Measurements from ENCODE around the gene ARHGEF11. TPM values are rescaled to one million over a fixed set of nuclear protein-coding genes. Genes with fewer than 3 reads are reported as not detected.

Gene ARHGEF11
- total and polyA plus RNA-seq, 9 of the 15 experiments (the other 6 are each of a cell fraction or from before 2014, with no cell fraction given), result 0.14 to 15.5 (median 9.0) TPM

DNA sequence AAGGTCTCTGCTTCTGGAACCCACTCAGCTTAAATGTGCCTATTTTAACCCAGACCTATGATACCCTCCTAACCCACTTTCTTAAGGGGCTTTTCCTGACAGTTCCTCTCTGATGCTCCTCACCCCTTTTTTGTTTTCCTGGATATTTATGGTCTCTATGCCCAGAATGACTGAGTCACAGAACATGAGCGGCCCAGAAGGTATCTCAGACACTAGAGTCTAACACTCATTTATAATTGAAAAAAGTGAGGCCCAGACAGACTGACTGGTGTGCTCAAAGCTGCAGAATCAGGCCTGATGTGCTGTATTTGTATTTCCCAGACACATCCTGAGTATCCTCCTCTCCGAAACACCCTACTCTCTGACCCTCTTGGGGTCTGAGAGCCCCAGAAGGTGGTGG lies 81.1 kb downstream of the ARHGEF11 start:
- Histone ChIP-seq H3K27me3 (ENCODE audit: control insufficient read depth in 2 of 2, insufficient read depth in 2 of 2, low read length in 2 of 2) (no peaks in the 10 kb centered on the region), H3K36me3 (ENCODE audit: control insufficient read depth, insufficient read depth, low read length) (peaks cover 33% of the 10 kb centered on the region; the same call in 2 of the 3 replicates), H3K9ac (ENCODE audit: insufficient read depth in 1 of 2, low read depth in 2 of 2, low read length in 2 of 2) (no peak overlapping the region), H3K79me2 (ENCODE audit: control insufficient read depth, insufficient read depth, low read length) (no peaks in the 10 kb centered on the region), H2AFZ (ENCODE audit: low read depth, low read length) (no peak overlapping the region), H3K9me1 (ENCODE audit: control insufficient read depth, insufficient read depth, low read length) (no peaks in the 10 kb centered on the region), H3K4me3 (no peak overlapping the region), H3K4me2 (ENCODE audit: insufficient read depth, low read length) (no peak overlapping the region), H3K4me1 (replicated peaks in 1 of 2; ENCODE audit: control insufficient read depth in 2 of 2, insufficient read depth in 2 of 2, low read length in 2 of 2) (peaks cover 0 to 12% of the 10 kb centered on the region in 2 experiments; a peak in 4 of 5 replicates), H3K27ac (ENCODE audit: extremely low read depth, low read depth, low read length) (no peak overlapping the region), H4K20me1 (replicated peaks; ENCODE audit: control insufficient read depth, insufficient read depth, low read length) (no peaks in the 10 kb centered on the region), H3K9me3 (replicated peaks; ENCODE audit: control insufficient read depth, insufficient read depth, low read depth, low read length) (no peaks in the 10 kb centered on the region)
- intact Hi-C loops (cut with micrococcal nuclease) (no loop called here), in situ Hi-C loops (cut with MboI) (no loop called here)
- 88% methylated on average over 2 of the region's 2 CpGs for WGBS (ENCODE audit: insufficient coverage, low coverage, missing lambda C conversion rate)
- ChIA-PET CTCF (ENCODE audit: low intra/inter-chr PET ratio) (no interaction called here), POLR2A (interaction anchor here (1.0 to 2.2 kb wide), 2 partner anchors 17 to 29 kb away, joined by 4 to 8 read pairs; no protein-coding TSS in a partner anchor)
- ATAC-seq (no peak), DNase-seq (ENCODE audit: extremely low read depth in 1 of 4, low spot score in 3 of 4) (no peak), FAIRE-seq (no peak)
- no peak for TF ChIP-seq FOSL1 (tag; conservative IDR thresholded peaks at IDR 0.05)
- BruUV-seq (replicated peaks), result no TSS peak

DNA sequence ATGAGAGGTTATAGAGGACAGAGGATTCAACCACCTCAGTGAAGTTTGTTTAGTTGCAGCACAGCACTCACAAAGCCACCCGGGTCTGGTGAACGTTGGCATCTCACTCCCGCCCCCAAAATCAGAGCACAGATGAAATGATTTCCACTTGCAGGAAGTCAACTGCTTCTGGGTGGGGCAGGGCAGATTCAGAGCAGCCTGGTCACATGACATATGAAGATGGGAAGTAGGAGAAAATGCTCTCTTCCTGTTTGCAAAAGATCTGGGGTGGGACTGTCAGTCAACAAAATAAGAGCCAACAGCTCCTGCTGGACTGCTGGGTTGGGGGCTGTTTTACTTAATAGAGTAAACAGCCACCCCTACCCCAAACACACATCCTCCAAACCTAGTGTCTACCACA lies 81.9 kb downstream of the ARHGEF11 start:
- peaks cover 32% of the 10 kb centered on the region; the same call in 2 of the 3 replicates for H3K36me3 ChIP-seq (ENCODE audit: control insufficient read depth, insufficient read depth, low read length)
- H3K27ac ChIP-seq (ENCODE audit: extremely low read depth, low read depth, low read length), result no peak overlapping the region
- 58% methylated on average over 3 of the region's 3 CpGs for WGBS (ENCODE audit: insufficient coverage, low coverage, missing lambda C conversion rate)
- in situ Hi-C loops (cut with MboI) (no loop called here), intact Hi-C loops (cut with micrococcal nuclease) (no loop called here)
- peak; percentile 56 for ATAC-seq
- no peak overlapping the region for H2AFZ ChIP-seq (ENCODE audit: low read depth, low read length)
- DNase-seq (ENCODE audit: extremely low read depth in 1 of 4, low spot score in 3 of 4), result peak in 1 of 4 experiments; percentile 22
- BruUV-seq (replicated peaks), result no TSS peak
- peak; percentile 60 for FAIRE-seq
- POLR2A ChIA-PET, result interaction anchor here (2.2 kb wide), 1 partner anchor 30 kb away, joined by 8 read pairs; no protein-coding TSS in a partner anchor
- CTCF ChIA-PET (ENCODE audit: low intra/inter-chr PET ratio), result no interaction called here
- H4K20me1 ChIP-seq (replicated peaks; ENCODE audit: control insufficient read depth, insufficient read depth, low read length), result no peaks in the 10 kb centered on the region
- H3K4me1 ChIP-seq (replicated peaks in 1 of 2; ENCODE audit: control insufficient read depth in 2 of 2, insufficient read depth in 2 of 2, low read length in 2 of 2), result peaks cover 6 to 21% of the 10 kb centered on the region in 2 experiments
- H3K9ac ChIP-seq (ENCODE audit: insufficient read depth in 1 of 2, low read depth in 2 of 2, low read length in 2 of 2), result no peak overlapping the region
- H3K27me3 ChIP-seq (ENCODE audit: control insufficient read depth in 2 of 2, insufficient read depth in 2 of 2, low read length in 2 of 2), result no peaks in the 10 kb centered on the region
- no peaks in the 10 kb centered on the region for H3K9me1 ChIP-seq (ENCODE audit: control insufficient read depth, insufficient read depth, low read length)
- no peaks in the 10 kb centered on the region for H3K79me2 ChIP-seq (ENCODE audit: control insufficient read depth, insufficient read depth, low read length)
- no peaks in the 10 kb centered on the region for H3K9me3 ChIP-seq (replicated peaks; ENCODE audit: control insufficient read depth, insufficient read depth, low read depth, low read length)
- no peak overlapping the region for H3K4me2 ChIP-seq (ENCODE audit: insufficient read depth, low read length)
- H3K4me3 ChIP-seq, result no peak overlapping the region
- TF ChIP-seq, protein P1, sequence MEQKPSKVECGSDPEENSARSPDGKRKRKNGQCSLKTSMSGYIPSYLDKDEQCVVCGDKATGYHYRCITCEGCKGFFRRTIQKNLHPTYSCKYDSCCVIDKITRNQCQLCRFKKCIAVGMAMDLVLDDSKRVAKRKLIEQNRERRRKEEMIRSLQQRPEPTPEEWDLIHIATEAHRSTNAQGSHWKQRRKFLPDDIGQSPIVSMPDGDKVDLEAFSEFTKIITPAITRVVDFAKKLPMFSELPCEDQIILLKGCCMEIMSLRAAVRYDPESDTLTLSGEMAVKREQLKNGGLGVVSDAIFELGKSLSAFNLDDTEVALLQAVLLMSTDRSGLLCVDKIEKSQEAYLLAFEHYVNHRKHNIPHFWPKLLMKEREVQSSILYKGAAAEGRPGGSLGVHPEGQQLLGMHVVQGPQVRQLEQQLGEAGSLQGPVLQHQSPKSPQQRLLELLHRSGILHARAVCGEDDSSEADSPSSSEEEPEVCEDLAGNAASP (IDR thresholded peaks at IDR 0.05), result no peak
- TF ChIP-seq, protein P2, sequence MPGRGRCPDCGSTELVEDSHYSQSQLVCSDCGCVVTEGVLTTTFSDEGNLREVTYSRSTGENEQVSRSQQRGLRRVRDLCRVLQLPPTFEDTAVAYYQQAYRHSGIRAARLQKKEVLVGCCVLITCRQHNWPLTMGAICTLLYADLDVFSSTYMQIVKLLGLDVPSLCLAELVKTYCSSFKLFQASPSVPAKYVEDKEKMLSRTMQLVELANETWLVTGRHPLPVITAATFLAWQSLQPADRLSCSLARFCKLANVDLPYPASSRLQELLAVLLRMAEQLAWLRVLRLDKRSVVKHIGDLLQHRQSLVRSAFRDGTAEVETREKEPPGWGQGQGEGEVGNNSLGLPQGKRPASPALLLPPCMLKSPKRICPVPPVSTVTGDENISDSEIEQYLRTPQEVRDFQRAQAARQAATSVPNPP (IDR thresholded peaks at IDR 0.05; ENCODE audit: borderline replicate concordance, insufficient read depth, insufficient read length), result no peak
- TF ChIP-seq RFX5 (IDR thresholded peaks at IDR 0.05; ENCODE audit: low read depth, low read length) (no peak), ZKSCAN3 (CRISPR knock-in tag; IDR thresholded peaks at IDR 0.05) (no peak), ASH1L (IDR thresholded peaks at IDR 0.05; ENCODE audit: borderline replicate concordance, low read depth, partially characterized antibody) (no peak), ZNF431 (CRISPR knock-in tag; IDR thresholded peaks at IDR 0.05) (no peak), SPI1 (IDR thresholded peaks at IDR 0.05; ENCODE audit: borderline replicate concordance, low read depth, low read length) (peak; percentile 27; the same call in 1 of the 2 replicates), KDM2B (CRISPR knock-in tag; IDR thresholded peaks at IDR 0.05) (no peak)
- TF ChIP-seq, protein P3, sequence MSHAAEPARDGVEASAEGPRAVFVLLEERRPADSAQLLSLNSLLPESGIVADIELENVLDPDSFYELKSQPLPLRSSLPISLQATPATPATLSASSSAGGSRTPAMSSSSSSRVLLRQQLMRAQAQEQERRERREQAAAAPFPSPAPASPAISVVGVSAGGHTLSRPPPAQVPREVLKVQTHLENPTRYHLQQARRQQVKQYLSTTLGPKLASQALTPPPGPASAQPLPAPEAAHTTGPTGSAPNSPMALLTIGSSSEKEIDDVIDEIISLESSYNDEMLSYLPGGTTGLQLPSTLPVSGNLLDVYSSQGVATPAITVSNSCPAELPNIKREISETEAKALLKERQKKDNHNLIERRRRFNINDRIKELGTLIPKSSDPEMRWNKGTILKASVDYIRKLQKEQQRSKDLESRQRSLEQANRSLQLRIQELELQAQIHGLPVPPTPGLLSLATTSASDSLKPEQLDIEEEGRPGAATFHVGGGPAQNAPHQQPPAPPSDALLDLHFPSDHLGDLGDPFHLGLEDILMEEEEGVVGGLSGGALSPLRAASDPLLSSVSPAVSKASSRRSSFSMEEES (CRISPR knock-in tag; IDR thresholded peaks at IDR 0.05), result peak; percentile 97
- TF ChIP-seq, protein P4, sequence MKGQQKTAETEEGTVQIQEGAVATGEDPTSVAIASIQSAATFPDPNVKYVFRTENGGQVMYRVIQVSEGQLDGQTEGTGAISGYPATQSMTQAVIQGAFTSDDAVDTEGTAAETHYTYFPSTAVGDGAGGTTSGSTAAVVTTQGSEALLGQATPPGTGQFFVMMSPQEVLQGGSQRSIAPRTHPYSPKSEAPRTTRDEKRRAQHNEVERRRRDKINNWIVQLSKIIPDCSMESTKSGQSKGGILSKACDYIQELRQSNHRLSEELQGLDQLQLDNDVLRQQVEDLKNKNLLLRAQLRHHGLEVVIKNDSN (CRISPR knock-in tag; IDR thresholded peaks at IDR 0.05), result peak; percentile 70

All from K562 (cell line).